ENCODE data around the gene AGAP1.

AGAP1 gene

DNA sequence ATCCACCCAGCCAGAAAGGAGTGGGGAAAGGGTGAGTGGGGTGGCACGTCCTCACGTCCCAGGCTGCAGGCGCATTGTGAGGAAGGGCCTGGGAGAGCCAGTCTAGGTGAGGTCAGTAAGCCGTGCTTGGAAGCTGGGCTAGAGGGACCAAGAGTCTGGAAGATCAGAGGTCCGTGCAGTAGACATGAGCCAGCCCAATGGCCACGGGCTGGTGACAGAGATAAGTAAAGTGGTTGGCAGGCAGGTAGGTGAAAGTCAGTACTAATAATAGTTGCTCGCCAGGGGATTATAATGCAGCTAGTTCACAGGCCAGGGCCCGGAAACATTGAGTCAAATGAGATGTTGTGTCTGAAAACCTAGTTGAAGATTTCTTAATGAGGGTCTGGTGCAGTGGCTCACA lies 541.1 kb downstream of the AGAP1 start:
- no peak for DNase-seq (ENCODE audit: low read depth in 2 of 2)
- TF ChIP-seq CTCF (IDR thresholded peaks at IDR 0.05; ENCODE audit: low read depth, low read length): no peak
- no peak overlapping the region for H3K4me3 ChIP-seq (replicated peaks in 1 of 2; ENCODE audit: low read depth in 2 of 2, low read length in 2 of 2)

DNA sequence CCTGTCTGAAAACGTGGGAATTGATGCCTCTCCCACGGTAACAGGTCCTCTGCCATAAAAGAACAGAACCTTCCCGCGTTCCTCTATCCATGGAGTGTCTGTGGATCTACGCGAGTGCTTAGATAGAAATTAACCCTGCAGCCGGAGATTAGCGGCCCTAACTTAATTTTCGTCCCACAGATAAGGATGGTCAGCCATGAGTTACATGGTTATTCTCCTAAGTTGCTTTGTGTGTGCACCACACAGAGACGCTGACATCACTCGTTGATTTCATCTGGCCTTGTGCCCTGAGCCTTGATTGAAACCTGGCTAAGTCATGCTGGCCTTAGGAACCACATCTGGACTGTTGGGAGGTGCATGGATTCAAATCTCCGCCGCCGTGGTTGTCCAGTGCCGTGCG lies 542.2 kb downstream of the AGAP1 start:
- no peak for TF ChIP-seq CTCF (IDR thresholded peaks at IDR 0.05; ENCODE audit: low read depth, low read length)
- no peak for DNase-seq (ENCODE audit: low read depth in 2 of 2)
- no peak overlapping the region for H3K4me3 ChIP-seq (replicated peaks in 1 of 2; ENCODE audit: low read depth in 2 of 2, low read length in 2 of 2)

GRCh38 chr2:236038096-236038495 lies 544.3 kb downstream of the AGAP1 start:
- H3K4me3 ChIP-seq (replicated peaks in 1 of 2; ENCODE audit: low read depth in 2 of 2, low read length in 2 of 2): no peak overlapping the region
- DNase-seq (ENCODE audit: low read depth in 2 of 2): no peak
- no peak for TF ChIP-seq CTCF (IDR thresholded peaks at IDR 0.05; ENCODE audit: low read depth, low read length)

GRCh38 chr2:236040600-236041328 lies 546.9 kb downstream of the AGAP1 start:
- DNase-seq (ENCODE audit: low read depth in 2 of 2): no peak
- no peak for TF ChIP-seq CTCF (IDR thresholded peaks at IDR 0.05; ENCODE audit: low read depth, low read length)
- H3K4me3 ChIP-seq (replicated peaks in 1 of 2; ENCODE audit: low read depth in 2 of 2, low read length in 2 of 2): no peak overlapping the region

DNA sequence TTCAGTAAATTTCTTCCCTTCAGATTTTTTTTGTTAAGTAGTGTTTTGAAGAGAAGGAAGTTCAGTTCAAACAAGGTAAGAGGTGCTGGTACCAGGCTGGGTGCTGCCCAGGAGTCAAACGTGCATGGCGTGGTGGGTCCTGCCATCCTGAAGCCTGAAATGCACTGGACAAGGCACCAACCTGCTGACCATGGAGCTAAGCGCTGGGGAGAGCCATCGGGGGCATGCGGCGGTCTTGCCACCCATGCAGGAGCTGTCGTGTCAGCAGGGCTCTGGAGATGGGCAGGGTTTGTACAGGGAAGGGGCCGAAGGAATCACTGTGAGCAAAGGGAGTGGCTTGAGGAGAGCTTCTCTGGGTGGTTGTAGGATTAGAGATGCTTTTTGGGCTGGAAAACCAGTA lies 547.8 kb downstream of the AGAP1 start:
- H3K4me3 ChIP-seq (replicated peaks in 1 of 2; ENCODE audit: low read depth in 2 of 2, low read length in 2 of 2): no peak overlapping the region
- no peak for TF ChIP-seq CTCF (IDR thresholded peaks at IDR 0.05; ENCODE audit: low read depth, low read length)
- no peak for DNase-seq (ENCODE audit: low read depth in 2 of 2)

- no peak overlapping the region for H3K4me3 ChIP-seq (replicated peaks in 1 of 2; ENCODE audit: low read depth in 2 of 2, low read length in 2 of 2)
- TF ChIP-seq CTCF (IDR thresholded peaks at IDR 0.05; ENCODE audit: low read depth, low read length): no peak
- no peak for DNase-seq (ENCODE audit: low read depth in 2 of 2)
Observed at GRCh38 chr2:236042087-236042486, 548.2 kb downstream of the AGAP1 start.

DNA sequence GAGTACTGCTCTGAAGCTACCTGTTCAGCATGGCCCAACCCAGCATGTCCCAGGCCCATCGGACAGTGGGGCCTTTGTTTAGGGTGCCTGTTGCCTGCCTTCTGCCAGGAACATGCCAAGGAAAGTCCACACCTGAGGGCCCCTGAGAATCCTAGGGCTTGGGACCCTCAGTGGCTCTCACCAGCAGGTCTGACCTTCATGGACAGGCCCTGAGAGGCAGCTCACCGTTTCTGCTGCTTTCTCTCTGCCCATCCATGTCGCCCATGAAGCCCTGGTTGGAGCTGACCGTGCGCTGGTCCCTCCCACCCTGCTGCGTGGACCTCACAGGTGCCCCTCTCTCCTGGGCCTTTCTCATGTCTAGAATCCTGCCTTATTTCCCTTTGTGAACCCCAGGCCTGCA lies 550.3 kb downstream of the AGAP1 start:
- no peak for TF ChIP-seq CTCF (IDR thresholded peaks at IDR 0.05; ENCODE audit: low read depth, low read length)
- no peak overlapping the region for H3K4me3 ChIP-seq (replicated peaks in 1 of 2; ENCODE audit: low read depth in 2 of 2, low read length in 2 of 2)
- no peak for DNase-seq (ENCODE audit: low read depth in 2 of 2)

Data from cardiac fibroblast (primary cell).